GM23248 (cell line): ENCODE data around the gene CETP.

Experiments used
- EZH2 ChIP-seq: fragments of 200-600 bp; sonication (generic); IDR thresholded peaks from 2 replicates; pipeline ENCODE4 v1.6.1; 2018; ENCODE audit warnings: antibody characterized with exemption, mild to moderate bottlenecking; ENCODE audit not compliant: insufficient read depth, poor library complexity, severe bottlenecking
- EZH2phosphoT487 ChIP-seq: fragments of 200-600 bp; sonication (generic); IDR thresholded peaks from 2 replicates; pipeline ENCODE4 v1.6.1; 2018; ENCODE audit warnings: antibody characterized with exemption, moderate library complexity, mild to moderate bottlenecking, low read depth; ENCODE audit not compliant: insufficient read depth

DNA sequence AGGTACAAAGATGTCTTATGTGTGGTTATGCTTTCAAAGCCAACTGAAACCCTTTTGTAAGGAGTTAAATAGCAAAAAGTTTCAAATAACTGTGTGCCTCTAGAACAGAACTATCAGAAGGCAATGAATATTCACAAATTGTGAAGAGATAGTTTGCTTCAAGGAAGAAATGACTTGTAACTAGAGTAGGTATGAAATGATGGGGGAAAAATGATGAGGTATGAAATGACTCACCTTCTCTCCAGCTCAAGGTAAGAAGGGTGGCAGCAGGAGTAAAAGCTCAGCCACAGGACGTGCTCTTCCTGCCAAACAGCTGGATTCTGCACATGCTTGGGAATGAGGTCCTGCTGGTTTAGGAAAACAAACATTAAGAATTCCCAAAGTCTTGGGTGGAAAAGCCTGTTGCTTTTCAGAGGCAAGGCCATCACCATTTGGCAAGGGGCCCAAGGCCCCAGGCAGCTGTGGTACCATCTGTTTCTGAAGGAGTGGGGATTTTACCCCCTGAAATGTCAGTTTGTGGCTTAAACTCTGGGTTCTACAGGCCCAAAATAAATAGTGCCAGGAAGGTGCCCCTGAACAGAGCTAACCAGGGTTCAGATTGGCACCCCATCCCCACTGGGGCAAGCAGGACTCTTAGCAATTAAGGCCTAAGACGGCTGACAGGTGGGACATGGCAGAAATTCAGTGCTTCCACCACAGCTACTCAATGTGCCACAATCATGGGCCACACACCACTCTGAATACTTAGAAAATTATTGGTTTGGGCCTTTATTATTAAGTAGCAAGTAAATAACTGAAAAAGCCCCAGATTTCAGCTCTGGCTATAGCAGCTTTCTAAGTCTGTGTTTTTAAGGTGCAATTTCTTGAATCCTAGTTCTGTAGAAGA is 16.6 kb upstream of the CETP start:
- TF ChIP-seq EZH2 (no peak), EZH2phosphoT487 (no peak)
